ELR (cell line): Measurements from ENCODE around the gene DCC.

Experiments
- DNase-seq: peaks from one replicate; pipeline ENCODE4 v3.0.0-alpha.2; 2015; ENCODE audit warnings: low read depth

The DCC gene

GRCh38 chr18:52605345-52605744 lies 265.3 kb downstream of the DCC start:
- DNase-seq, result no peak

GRCh38 chr18:52607985-52608384 lies 268.0 kb downstream of the DCC start:
- DNase-seq, result no peak

DNA sequence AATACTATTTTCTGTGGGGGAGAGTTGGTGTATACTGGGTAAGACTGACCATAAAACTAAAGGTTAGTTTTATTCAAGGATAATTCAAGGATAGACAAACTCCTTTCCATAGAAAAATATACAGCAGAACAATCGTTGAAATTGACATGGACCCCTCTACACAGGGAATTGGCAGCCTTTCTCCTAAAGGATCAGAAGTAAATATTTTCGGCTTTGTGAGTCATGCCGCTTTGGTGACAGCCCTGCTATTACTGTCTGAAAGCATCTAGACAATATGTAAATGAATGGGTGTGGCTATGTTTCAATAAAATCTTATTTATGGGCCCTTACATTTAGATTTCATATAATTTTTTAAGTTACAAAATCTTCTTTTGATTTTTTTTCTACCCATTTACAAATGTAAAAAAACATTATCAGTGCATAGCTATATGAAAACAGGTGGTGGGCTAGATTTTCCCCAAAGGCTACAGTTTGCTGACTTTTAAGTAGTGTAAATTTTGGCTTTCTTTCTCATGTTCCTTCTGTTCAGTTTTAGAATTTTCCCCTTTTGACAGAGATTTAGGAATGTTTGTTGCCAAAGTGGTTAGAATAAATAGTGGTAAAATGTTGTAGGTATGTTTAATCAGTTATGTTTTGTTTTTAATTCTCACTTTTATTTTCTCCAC lies 270.6 kb downstream of the DCC start:
- no peak for DNase-seq

DNA sequence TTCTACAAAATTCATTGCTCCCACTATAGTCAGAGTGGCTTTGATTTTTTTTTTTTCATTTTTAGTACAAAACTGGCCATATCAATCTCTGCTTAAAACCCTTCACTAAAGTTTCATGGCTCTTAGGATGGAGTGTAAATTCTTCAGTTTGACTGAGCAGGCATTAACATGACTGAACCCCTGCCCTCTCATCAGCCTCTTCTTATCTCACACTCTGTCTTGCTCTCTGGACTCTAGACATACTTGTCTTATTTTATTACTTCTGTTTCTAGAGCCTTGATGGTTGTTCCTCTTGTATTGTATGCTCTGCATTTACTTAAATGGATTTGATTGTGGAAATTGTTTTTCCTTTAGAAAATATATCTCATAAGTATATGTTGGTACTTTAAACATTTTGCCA lies 272.4 kb downstream of the DCC start:
- DNase-seq, result no peak

DNA sequence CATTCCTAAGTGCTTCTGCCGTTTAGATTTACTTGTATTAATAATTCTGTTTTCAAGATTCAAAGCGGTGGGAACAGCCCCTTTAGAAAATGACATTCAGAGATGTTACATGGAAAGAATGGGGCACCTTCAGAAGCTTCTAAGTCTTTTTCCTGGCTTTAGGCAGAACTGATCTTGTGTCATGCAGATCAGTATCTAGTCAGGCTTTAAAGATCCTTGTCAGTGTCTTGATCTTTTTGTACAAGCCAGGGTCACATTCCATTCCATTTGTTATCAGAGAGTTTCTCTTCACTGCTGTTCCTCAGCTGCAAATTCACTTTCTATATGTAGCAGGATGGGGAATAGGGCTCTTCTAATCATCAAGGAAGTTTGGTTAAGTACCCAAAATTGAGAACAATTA lies 275.3 kb downstream of the DCC start:
- no peak for DNase-seq

DNA sequence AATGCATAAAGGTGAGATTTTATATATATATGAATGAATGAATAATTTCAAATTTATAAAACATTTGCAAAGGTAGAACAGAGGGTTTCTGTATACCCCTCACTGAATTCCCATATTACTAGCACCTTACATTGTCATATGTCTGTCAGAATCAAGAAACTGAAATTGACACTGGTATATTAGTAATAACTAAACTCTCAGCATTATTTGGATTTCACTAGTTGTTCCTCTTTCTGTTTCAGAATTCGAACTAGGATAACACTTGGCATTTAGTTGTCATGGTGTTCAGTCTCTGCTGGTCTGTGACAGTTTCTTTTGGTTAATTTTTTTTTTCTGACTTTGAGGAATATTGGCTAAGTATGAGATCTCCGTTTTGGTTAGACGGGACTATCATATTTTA lies 275.9 kb downstream of the DCC start:
- DNase-seq, result no peak

DNA sequence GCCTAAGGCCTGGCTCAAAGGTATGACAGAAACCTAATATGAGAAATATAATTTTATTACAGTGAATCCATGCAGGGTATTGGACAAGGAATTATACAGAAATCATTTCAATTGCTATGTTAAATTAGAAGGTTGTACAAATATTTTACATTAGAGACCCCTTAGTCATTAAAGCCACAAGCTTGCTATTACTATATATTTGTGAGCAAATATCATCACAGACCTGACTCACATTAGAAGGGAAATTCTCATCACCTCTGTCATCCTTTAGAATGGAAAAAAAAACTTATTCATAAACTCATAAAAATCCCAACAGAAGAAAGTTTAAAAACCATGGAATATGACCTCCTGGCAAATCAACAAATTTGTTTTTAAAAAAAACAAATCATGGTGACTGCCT lies 277.9 kb downstream of the DCC start:
- peak; percentile 13 for DNase-seq

DNA sequence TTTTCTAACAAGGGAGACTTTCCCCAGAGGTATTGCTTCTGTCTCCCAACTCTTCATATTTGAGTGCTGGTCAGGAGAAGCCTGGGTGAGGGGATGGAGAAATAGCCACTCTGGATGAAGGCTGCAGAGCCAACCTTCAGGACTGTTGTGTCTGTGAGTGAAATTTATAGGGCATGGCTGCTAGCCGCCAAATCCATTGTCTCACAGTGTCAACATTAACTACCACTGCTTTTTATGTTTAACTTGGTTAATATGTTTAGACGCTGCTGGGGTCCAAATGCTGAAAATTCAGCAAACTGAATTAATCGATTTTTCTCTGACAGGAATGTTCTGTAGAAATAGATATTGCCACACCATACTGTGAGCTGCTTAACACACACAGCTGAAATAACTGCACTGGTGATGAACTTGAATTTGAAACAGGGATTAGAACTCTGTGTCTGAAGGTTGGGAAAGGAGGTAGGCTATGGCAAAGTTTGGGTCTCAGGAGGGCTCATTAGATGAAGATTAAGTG lies 281.0 kb downstream of the DCC start:
- no peak for DNase-seq

DNA sequence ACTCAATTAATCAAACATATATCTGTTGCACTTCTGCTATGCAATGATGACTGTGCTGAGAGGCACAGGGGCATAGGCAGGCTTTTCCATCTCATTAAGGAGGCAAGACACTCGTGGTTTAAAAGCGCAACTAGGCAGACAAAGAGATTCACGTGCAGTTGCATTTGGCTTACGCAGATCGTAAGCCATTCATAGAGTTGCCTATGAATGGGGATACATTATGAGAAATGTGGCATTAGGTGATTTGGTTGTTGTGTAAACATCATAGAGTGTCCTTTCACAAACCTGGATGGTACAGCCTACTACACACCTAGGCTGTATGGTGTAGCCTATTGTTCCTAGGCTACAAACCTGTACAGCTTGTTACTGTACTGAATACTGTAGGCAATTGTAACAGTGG lies 284.7 kb downstream of the DCC start:
- DNase-seq, result no peak

DNA sequence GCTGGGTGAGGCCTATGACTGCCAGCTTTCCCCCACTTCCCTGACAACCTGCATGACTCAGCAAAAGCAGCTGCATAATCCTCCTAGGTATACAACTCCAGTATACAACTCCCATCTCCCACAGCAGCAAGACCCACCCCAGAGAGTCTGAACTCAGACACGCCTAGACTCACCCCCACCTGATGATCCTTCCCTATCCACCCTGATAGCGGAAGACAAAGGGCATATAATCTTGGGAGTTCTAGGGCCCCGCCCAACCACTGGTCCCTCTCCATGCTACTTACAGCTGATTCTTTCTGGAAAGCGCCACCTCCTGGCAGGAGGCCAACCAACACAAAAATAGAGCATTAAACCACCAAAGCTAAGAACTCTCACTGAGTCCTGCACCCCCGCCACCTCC lies 296.5 kb downstream of the DCC start:
- DNase-seq, result no peak

DNA sequence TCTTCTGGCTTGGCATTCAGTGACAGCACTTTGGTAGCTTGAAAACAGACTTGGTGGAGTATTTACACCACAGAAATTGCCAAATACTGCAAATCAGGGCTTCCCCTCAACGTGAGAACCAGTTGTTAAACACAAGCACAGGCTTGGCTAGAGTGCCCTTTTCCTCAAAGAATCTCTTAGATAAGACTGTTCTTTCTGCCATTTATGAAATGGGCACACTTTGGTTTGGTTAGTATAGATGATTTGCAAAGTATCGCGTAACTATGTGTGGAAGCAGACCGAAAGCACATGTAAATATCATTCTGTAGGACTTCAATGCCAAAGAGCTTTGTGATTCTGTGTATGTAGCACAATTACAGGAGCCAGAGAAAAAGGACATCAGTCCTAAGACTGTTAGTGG lies 308.2 kb downstream of the DCC start:
- no peak for DNase-seq

DNA sequence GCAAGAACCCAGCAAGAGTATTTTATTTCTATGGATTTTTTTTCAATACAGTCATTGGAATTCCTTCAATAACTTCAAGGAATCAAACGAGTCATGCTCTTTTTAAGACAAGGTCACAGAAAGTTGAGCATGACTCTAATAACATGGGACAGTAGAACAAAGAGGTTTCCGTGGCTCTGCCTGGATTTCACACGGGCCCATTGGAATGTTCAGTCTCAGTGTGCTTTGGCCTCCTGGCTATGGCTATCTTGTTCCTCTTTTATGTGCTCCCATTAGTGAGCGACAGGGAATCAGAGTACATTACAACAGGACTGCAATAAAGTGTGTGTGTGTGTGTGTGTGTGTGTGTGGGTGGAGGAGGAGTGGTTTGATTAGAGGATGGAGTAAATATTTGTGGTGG lies 312.4 kb downstream of the DCC start:
- no peak for DNase-seq

GRCh38 chr18:52657043-52657805 lies 317.2 kb downstream of the DCC start:
- no peak for DNase-seq

DNA sequence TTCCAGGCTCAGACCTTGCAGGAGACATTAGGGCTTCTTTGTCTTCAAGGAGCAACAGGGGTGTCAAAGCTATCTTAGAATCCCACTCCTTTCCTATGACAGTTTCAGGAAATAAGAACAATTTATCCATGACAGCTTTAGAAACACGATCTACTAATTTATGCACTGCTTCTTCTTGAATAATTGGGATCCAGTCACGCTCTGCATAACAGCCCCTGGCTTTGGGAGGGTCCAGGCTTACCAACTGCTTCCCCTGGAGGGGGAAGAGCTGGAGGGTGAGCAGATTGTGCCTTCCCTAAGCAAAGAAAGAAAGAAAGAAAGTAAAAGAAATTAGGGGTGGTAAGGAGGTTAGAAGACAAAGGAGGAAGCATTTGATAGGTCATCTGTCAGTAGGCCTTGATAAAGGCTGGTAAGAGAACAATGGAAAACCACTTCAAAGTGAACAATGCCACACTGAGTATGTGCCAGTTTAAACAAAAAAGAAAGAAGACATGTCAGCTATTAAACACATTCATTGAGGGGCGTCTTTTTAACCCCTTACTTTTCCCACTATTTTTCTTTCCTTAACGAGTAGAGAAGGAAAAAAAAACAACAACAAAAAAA lies 327.6 kb downstream of the DCC start:
- no peak for DNase-seq

GRCh38 chr18:52670896-52671295 lies 330.9 kb downstream of the DCC start:
- no peak for DNase-seq

- DNase-seq, result no peak
Observed at GRCh38 chr18:52678034-52678433, 338.0 kb downstream of the DCC start.

DNA sequence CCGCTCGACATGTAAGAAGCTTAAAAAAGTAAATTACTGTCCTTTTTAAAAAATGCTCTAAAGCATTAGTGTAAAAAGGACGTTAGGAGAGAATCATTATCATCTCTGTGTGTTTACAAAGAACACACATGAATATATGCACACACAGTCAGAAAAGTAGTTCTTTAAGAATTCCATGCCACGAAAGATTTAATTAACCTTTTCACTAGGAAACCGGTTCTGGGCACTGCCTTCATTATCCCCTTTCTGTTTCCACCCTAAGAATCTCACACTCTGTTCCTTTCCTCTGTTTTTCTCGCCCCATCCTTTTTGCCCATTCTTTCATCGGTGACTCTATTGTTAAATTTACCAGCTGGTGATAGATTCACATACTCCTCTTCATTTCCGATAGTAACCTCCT lies 338.6 kb downstream of the DCC start:
- DNase-seq, result no peak

DNA sequence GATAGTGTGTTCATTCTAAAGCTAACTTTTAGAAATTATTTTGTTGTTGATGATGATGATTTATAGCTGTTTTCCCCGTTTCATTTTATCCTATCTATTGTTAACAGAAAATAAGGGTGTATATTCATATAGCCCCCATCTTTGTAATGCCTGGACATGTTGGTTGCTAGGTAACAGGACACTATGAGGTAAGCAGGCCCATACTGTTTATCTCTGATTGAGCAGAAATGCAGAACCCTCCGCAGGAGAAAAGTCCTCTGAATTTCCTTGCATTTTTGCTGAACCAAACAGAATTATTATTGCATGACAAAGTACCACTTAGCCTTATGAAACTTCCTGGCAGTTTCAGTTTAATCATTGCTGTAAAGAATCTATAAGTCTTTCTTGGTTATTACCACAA lies 339.4 kb downstream of the DCC start:
- no peak for DNase-seq

DNA sequence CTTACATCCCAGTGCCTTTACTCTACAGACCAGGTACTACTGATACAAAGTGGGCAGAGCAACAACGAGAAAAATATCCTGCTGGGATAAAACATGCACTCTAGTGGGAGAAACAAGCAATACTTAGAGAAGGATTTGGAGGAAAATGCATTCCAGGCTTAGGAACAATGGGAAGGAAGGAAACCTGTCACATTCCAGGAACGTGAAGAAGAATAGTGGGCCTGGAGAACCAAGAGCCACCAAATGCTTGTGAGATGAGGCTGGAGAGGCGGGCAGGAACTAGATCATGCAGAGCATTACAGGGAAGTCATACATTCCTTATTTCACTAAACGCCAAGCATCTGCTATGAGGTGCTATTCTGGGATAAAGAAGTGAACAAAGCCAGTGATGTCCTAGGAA lies 342.3 kb downstream of the DCC start:
- no peak for DNase-seq

GRCh38 chr18:52685316-52685715 lies 345.3 kb downstream of the DCC start:
- DNase-seq, result no peak

- no peak for DNase-seq
Observed at GRCh38 chr18:52691841-52692240, 351.8 kb downstream of the DCC start.

DNA sequence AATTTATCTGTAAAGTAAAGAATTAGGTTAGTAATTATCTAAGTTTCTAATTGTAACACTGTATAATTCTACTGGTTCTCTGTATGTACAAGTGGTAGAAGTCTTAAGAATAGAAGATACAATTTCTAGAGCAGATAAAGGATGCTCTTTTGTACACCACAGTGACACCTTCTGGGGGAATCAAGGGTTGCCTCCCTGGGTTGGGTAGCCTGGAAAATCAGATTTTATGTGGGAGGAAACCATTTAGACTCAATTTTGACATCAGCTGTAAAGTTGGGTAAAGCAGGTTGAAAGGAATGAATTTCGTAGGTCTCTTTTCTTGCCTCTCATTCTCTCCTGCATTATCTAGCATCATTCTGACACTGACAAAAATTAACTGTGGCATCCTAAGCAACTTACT lies 354.8 kb downstream of the DCC start:
- no peak for DNase-seq

DNA sequence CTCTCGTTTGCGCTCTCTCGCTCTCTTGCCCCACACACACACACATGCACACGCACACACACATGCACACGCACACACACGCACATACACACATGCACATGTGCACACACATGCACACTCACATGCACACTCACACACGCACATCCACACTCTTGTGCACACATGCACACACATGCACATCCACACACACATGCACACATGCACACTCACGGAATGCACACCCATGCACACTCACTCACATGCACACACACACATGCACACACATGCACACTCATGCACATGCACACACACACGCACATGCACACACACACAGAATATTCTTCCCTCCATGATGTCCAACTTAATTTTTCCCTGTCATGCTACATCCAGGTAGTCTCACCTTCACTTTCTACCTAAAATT lies 360.1 kb downstream of the DCC start:
- no peak for DNase-seq
